ENCODE data around the gene IL1RAPL1.

IL1RAPL1 gene

DNA sequence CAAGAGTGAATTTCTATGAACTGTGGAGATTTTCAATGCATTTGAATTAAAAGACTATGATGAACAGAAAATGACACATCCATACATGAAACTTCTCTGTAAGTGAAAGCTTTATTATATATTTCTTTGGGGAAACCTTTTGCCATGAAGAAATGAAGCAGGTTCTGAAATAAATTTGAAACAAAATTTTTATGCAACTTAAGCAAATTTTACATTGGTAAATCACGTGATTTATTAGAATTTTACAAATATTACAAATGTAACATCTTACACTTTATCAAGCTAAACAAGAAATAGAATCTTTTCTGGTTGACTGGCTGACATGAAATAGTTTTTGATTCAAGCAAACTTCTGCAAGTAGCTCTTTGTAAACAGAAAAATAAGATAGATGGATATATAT lies 131.2 kb downstream of the IL1RAPL1 start:
- Histone ChIP-seq H3K79me1 (ENCODE audit: low read depth, low read length) (no peaks in the 10 kb centered on the region), H3K4ac (ENCODE audit: low read length) (no peak overlapping the region), H2AFZ (ENCODE audit: low read length) (no peak overlapping the region), H3K9me3 (replicated peaks in 1 of 2; ENCODE audit: control insufficient read depth in 2 of 2, insufficient read depth in 1 of 2, low read depth in 1 of 2, low read length in 2 of 2) (no peaks in the 10 kb centered on the region), H3K14ac (ENCODE audit: low read length) (no peak overlapping the region), H2BK5ac (ENCODE audit: low read length) (no peak overlapping the region), H2BK120ac (ENCODE audit: low read depth, low read length) (no peak overlapping the region), H3K23ac (ENCODE audit: low read depth, low read length, poor library complexity) (no peak overlapping the region), H3K4me3 (ENCODE audit: low read length in 2 of 2) (no peak overlapping the region), H2AK5ac (ENCODE audit: low read depth, low read length) (no peak overlapping the region), H3K9ac (ENCODE audit: low read depth, low read length, poor library complexity) (no peak overlapping the region), H4K8ac (ENCODE audit: low read depth, low read length) (no peak overlapping the region), H3K4me1 (ENCODE audit: control insufficient read depth in 2 of 2, insufficient read depth in 1 of 2, low read depth in 1 of 2, low read length in 2 of 2) (no peaks in the 10 kb centered on the region), H3K18ac (ENCODE audit: low read length) (no peak overlapping the region), H3K27me3 (ENCODE audit: control insufficient read depth in 3 of 3, insufficient read depth in 3 of 3, low read depth in 1 of 3, low read length in 3 of 3) (no peaks in the 10 kb centered on the region), H3K27ac (replicated peaks; ENCODE audit: low read length) (no peak overlapping the region), H4K91ac (ENCODE audit: low read depth, low read length, poor library complexity) (no peak overlapping the region), H3K36me3 (replicated peaks in 1 of 2; ENCODE audit: control insufficient read depth in 2 of 2, insufficient read depth in 2 of 2, low read length in 2 of 2) (no peaks in the 10 kb centered on the region), H3K4me2 (ENCODE audit: insufficient read depth, low read length, poor library complexity, severe bottlenecking) (no peak overlapping the region), H2BK15ac (ENCODE audit: low read length) (no peak overlapping the region), H2BK12ac (ENCODE audit: low read length) (no peak overlapping the region)
- DNase-seq (ENCODE audit: low spot score) = no peak
- WGBS, 2 donors (ENCODE audit: extremely low coverage in 2 of 2, insufficient read length in 2 of 2, insufficient replicate concordance in 1 of 2) = no CpG with 5 or more reads among the region's 1 CpG

- H3K4me3 ChIP-seq (ENCODE audit: low read length in 2 of 2) = no peak overlapping the region
- no CpG with 5 or more reads among the region's 2 CpGs for WGBS, 2 donors (ENCODE audit: extremely low coverage in 2 of 2, insufficient read length in 2 of 2, insufficient replicate concordance in 1 of 2)
- no peak for DNase-seq (ENCODE audit: low spot score)
These were observed 132.4 kb downstream of the IL1RAPL1 start for GRCh38 chrX:28719620-28720019.

DNA sequence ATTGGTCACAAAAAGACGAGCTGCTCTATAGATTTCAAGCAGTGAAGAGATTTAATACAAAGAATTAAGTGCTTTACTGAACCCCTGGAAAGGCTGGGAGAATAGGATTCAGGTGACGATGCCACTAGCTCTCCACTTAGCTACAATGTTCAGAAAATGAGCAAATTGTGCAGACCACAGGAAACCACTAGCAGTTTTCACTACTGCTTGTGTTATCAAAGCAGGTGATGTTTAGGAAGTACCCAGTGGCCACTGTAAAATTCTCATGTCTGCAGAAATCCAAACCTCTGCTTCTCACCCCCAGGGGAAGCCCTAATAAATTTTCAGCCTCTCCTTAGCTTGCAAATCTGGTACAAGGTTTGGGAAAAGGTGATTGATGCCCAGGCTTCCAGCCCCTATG lies 165.1 kb downstream of the IL1RAPL1 start:
- Histone ChIP-seq H3K18ac (ENCODE audit: low read length) (no peak overlapping the region), H2BK120ac (ENCODE audit: low read depth, low read length) (no peak overlapping the region), H3K4ac (ENCODE audit: low read length) (no peak overlapping the region), H3K79me1 (ENCODE audit: low read depth, low read length) (no peaks in the 10 kb centered on the region), H2AK5ac (ENCODE audit: low read depth, low read length) (no peak overlapping the region), H2BK5ac (ENCODE audit: low read length) (no peak overlapping the region), H2BK12ac (ENCODE audit: low read length) (no peak overlapping the region), H3K23ac (ENCODE audit: low read depth, low read length, poor library complexity) (no peak overlapping the region), H3K9me3 (replicated peaks in 1 of 2; ENCODE audit: control insufficient read depth in 2 of 2, insufficient read depth in 1 of 2, low read depth in 1 of 2, low read length in 2 of 2) (no peaks in the 10 kb centered on the region), H2AFZ (ENCODE audit: low read length) (no peak overlapping the region), H3K36me3 (replicated peaks in 1 of 2; ENCODE audit: control insufficient read depth in 2 of 2, insufficient read depth in 2 of 2, low read length in 2 of 2) (no peaks in the 10 kb centered on the region), H3K9ac (ENCODE audit: low read depth, low read length, poor library complexity) (no peak overlapping the region), H3K4me3 (ENCODE audit: low read length in 2 of 2) (no peak overlapping the region), H4K91ac (ENCODE audit: low read depth, low read length, poor library complexity) (no peak overlapping the region), H4K8ac (ENCODE audit: low read depth, low read length) (no peak overlapping the region), H3K4me1 (ENCODE audit: control insufficient read depth in 2 of 2, insufficient read depth in 1 of 2, low read depth in 1 of 2, low read length in 2 of 2) (no peaks in the 10 kb centered on the region), H3K4me2 (ENCODE audit: insufficient read depth, low read length, poor library complexity, severe bottlenecking) (no peak overlapping the region), H3K14ac (ENCODE audit: low read length) (no peak overlapping the region), H3K27ac (replicated peaks; ENCODE audit: low read length) (no peak overlapping the region), H3K27me3 (ENCODE audit: control insufficient read depth in 3 of 3, insufficient read depth in 3 of 3, low read depth in 1 of 3, low read length in 3 of 3) (no peaks in the 10 kb centered on the region), H2BK15ac (ENCODE audit: low read length) (no peak overlapping the region)
- no peak for DNase-seq (ENCODE audit: low spot score)
- WGBS, 2 donors (ENCODE audit: extremely low coverage in 2 of 2, insufficient read length in 2 of 2, insufficient replicate concordance in 1 of 2) = no CpG with 5 or more reads among the region's 2 CpGs

More at GRCh38 chrX:28719620-28720019, 132.4 kb downstream of the IL1RAPL1 start:
- H3K9ac ChIP-seq (ENCODE audit: low read depth, low read length, poor library complexity) = no peak overlapping the region
- no peak overlapping the region for H2BK120ac ChIP-seq (ENCODE audit: low read depth, low read length)
- no peaks in the 10 kb centered on the region for H3K79me1 ChIP-seq (ENCODE audit: low read depth, low read length)
- no peak overlapping the region for H2BK12ac ChIP-seq (ENCODE audit: low read length)
- no peak overlapping the region for H3K14ac ChIP-seq (ENCODE audit: low read length)
- H3K27me3 ChIP-seq (ENCODE audit: control insufficient read depth in 3 of 3, insufficient read depth in 3 of 3, low read depth in 1 of 3, low read length in 3 of 3) = no peaks in the 10 kb centered on the region
- no peaks in the 10 kb centered on the region for H3K36me3 ChIP-seq (replicated peaks in 1 of 2; ENCODE audit: control insufficient read depth in 2 of 2, insufficient read depth in 2 of 2, low read length in 2 of 2)
- H4K91ac ChIP-seq (ENCODE audit: low read depth, low read length, poor library complexity) = no peak overlapping the region
- H3K4me1 ChIP-seq (ENCODE audit: control insufficient read depth in 2 of 2, insufficient read depth in 1 of 2, low read depth in 1 of 2, low read length in 2 of 2) = no peaks in the 10 kb centered on the region
- H3K4me2 ChIP-seq (ENCODE audit: insufficient read depth, low read length, poor library complexity, severe bottlenecking) = no peak overlapping the region
- H3K18ac ChIP-seq (ENCODE audit: low read length) = no peak overlapping the region
- H2BK5ac ChIP-seq (ENCODE audit: low read length) = no peak overlapping the region
- no peak overlapping the region for H3K4ac ChIP-seq (ENCODE audit: low read length)
- H2AK5ac ChIP-seq (ENCODE audit: low read depth, low read length) = no peak overlapping the region
- H2AFZ ChIP-seq (ENCODE audit: low read length) = no peak overlapping the region
- H3K9me3 ChIP-seq (replicated peaks in 1 of 2; ENCODE audit: control insufficient read depth in 2 of 2, insufficient read depth in 1 of 2, low read depth in 1 of 2, low read length in 2 of 2) = no peaks in the 10 kb centered on the region
- H2BK15ac ChIP-seq (ENCODE audit: low read length) = no peak overlapping the region
- H3K23ac ChIP-seq (ENCODE audit: low read depth, low read length, poor library complexity) = no peak overlapping the region
- H4K8ac ChIP-seq (ENCODE audit: low read depth, low read length) = no peak overlapping the region
- H3K27ac ChIP-seq (replicated peaks; ENCODE audit: low read length) = no peak overlapping the region

GRCh38 chrX:28756175-28756574 lies 168.9 kb downstream of the IL1RAPL1 start:
- H3K79me1 ChIP-seq (ENCODE audit: low read depth, low read length) = no peaks in the 10 kb centered on the region
- H3K9ac ChIP-seq (ENCODE audit: low read depth, low read length, poor library complexity) = no peak overlapping the region
- H2BK120ac ChIP-seq (ENCODE audit: low read depth, low read length) = no peak overlapping the region
- no peak overlapping the region for H2AFZ ChIP-seq (ENCODE audit: low read length)
- H3K18ac ChIP-seq (ENCODE audit: low read length) = no peak overlapping the region
- H3K9me3 ChIP-seq (replicated peaks in 1 of 2; ENCODE audit: control insufficient read depth in 2 of 2, insufficient read depth in 1 of 2, low read depth in 1 of 2, low read length in 2 of 2) = no peaks in the 10 kb centered on the region
- no peak overlapping the region for H2AK5ac ChIP-seq (ENCODE audit: low read depth, low read length)
- no peak for DNase-seq (ENCODE audit: low spot score)
- H2BK12ac ChIP-seq (ENCODE audit: low read length) = no peak overlapping the region
- no peak overlapping the region for H2BK5ac ChIP-seq (ENCODE audit: low read length)
- no peak overlapping the region for H3K4me2 ChIP-seq (ENCODE audit: insufficient read depth, low read length, poor library complexity, severe bottlenecking)
- no peak overlapping the region for H2BK15ac ChIP-seq (ENCODE audit: low read length)
- no peak overlapping the region for H3K14ac ChIP-seq (ENCODE audit: low read length)
- H3K4me3 ChIP-seq (ENCODE audit: low read length in 2 of 2) = no peak overlapping the region
- no CpG with 5 or more reads among the region's 2 CpGs for WGBS, 2 donors (ENCODE audit: extremely low coverage in 2 of 2, insufficient read length in 2 of 2, insufficient replicate concordance in 1 of 2)
- no peak overlapping the region for H3K4ac ChIP-seq (ENCODE audit: low read length)
- no peak overlapping the region for H3K27ac ChIP-seq (replicated peaks; ENCODE audit: low read length)
- no peak overlapping the region for H4K8ac ChIP-seq (ENCODE audit: low read depth, low read length)
- no peak overlapping the region for H4K91ac ChIP-seq (ENCODE audit: low read depth, low read length, poor library complexity)
- no peaks in the 10 kb centered on the region for H3K36me3 ChIP-seq (replicated peaks in 1 of 2; ENCODE audit: control insufficient read depth in 2 of 2, insufficient read depth in 2 of 2, low read length in 2 of 2)
- H3K27me3 ChIP-seq (ENCODE audit: control insufficient read depth in 3 of 3, insufficient read depth in 3 of 3, low read depth in 1 of 3, low read length in 3 of 3) = no peaks in the 10 kb centered on the region
- no peak overlapping the region for H3K23ac ChIP-seq (ENCODE audit: low read depth, low read length, poor library complexity)
- H3K4me1 ChIP-seq (ENCODE audit: control insufficient read depth in 2 of 2, insufficient read depth in 1 of 2, low read depth in 1 of 2, low read length in 2 of 2) = no peaks in the 10 kb centered on the region

All from neuronal stem cell (in vitro differentiated cells).